HCT116 (cell line): ENCODE results near the gene ARHGEF37. TPM values are rescaled to one million over a fixed set of nuclear protein-coding genes. Genes with fewer than 3 reads are reported as not detected.

Experiments
- ATAC-seq: fragments of 200-7000 bp; cut with Tn5 transposase; 2 replicates; pipeline ENCODE4 v1.9.1; 2020; ENCODE audit warnings: mild to moderate bottlenecking, moderate library complexity
- BruUV-seq: library from RNA; stranded (reverse); fragments of 400-500 nt; replicated peaks from 2 replicates; lab custom pipeline; 2021; lab: Mats Ljungman, UMichigan
- CTCF ChIA-PET: fragments of 300-600 bp; sonication (Branson Sonifier 250); formaldehyde crosslinking; loops from one replicate; lab custom pipeline; 2021; ENCODE audit warnings: antibody characterized with exemption; lab: Charles Lee
- POLR2A ChIA-PET: fragments of 300-600, 350-600 bp; sonication (Branson Sonifier 250); formaldehyde crosslinking; loops from one replicate; lab custom pipeline; 2021; ENCODE audit warnings: antibody characterized with exemption; lab: Charles Lee
- RAD21 ChIA-PET, 2 experiments: fragments of 300-600 bp; sonication (Branson Sonifier 250); formaldehyde crosslinking; loops; one replicate each; lab custom pipeline; 2023; ENCODE audit warnings: low total read pairs in 2 of 2; ENCODE audit not compliant: uncharacterized antibody in 2 of 2, unreplicated experiment in 2 of 2, low non-redundant PET in 1 of 2; lab: Charles Lee
- DNase-seq: peaks from one replicate; pipeline ENCODE4 v3.0.0-alpha.2; 2010; ENCODE audit warnings: low read depth, low spot score
- H2AFZ ChIP-seq: fragments of 200-600 bp; shearing (Covaris generic), sonication (generic); 2 replicates; pipeline ENCODE4 v1.6.1; 2017; ENCODE audit warnings: low read depth, mixed run types, mixed read lengths, antibody characterized with exemption, low read length; ENCODE audit not compliant: poor library complexity, severe bottlenecking
- H3K27ac ChIP-seq: 2 replicates; pipeline ENCODE4 v1.5.1; 2012; ENCODE audit warnings: low read depth, low read length
- H3K27me3 ChIP-seq: fragments of 200-600 bp; sonication (generic); 2 replicates; pipeline ENCODE4 v1.6.1; 2016; ENCODE audit warnings: mixed run types, low read length, mixed read lengths; ENCODE audit not compliant: insufficient read depth
- H3K36me3 ChIP-seq, 2 experiments: fragments of 200-500 bp in 1 of 2; fragments of 200-600 bp in 1 of 2; sonication (Bioruptor generic) in 1 of 2; sonication (generic) in 1 of 2; 2 replicates each; pipeline versions ENCODE4 v1.5.1 to v1.6.1; 2014 to 2016; ENCODE audit warnings: low read length in 2 of 2, inconsistent platforms in 1 of 2, mixed read lengths in 1 of 2, mixed run types in 1 of 2; ENCODE audit not compliant: insufficient read depth in 2 of 2, control insufficient read depth in 1 of 2
- H3K4me1 ChIP-seq, 2 experiments: fragments of 200-600 bp in 1 of 2; sonication (generic) in 1 of 2; 2 replicates each; pipeline versions ENCODE4 v1.5.1 to v1.6.1; 2012 to 2017; ENCODE audit warnings: low read length in 2 of 2, inconsistent platforms in 1 of 2, mild to moderate bottlenecking in 1 of 2, mixed read lengths in 1 of 2, mixed run types in 1 of 2, moderate library complexity in 1 of 2; ENCODE audit not compliant: insufficient read depth in 2 of 2, control insufficient read depth in 1 of 2
- H3K4me2 ChIP-seq: fragments of 200-600 bp; sonication (generic); 2 replicates; pipeline ENCODE4 v1.6.1; 2017; ENCODE audit warnings: mixed run types, low read length, mixed read lengths
- H3K4me3 ChIP-seq, 2 experiments: fragments of 200-600 bp in 1 of 2; sonication (generic) in 1 of 2; replicated peaks in 1 of 2; 2 replicates each; pipeline ENCODE4 v1.5.1; 2011 to 2016; ENCODE audit warnings: low read length in 2 of 2, control low read depth in 1 of 2, low read depth in 1 of 2, mild to moderate bottlenecking in 1 of 2, mixed read lengths in 1 of 2, mixed run types in 1 of 2
- H3K79me2 ChIP-seq: fragments of 200-600 bp; sonication (generic); 2 replicates; pipeline ENCODE4 v1.6.1; 2017; ENCODE audit warnings: mild to moderate bottlenecking, mixed run types, low read length, moderate library complexity, mixed read lengths; ENCODE audit not compliant: insufficient read depth
- H3K9ac ChIP-seq: fragments of 200-600 bp; sonication (generic); 2 replicates; pipeline ENCODE4 v1.6.1; 2016; ENCODE audit warnings: low read length, mixed read lengths
- H3K9me2 ChIP-seq: fragments of 200-600 bp; sonication (generic), shearing (Covaris generic); 2 replicates; pipeline ENCODE4 v1.6.1; 2017; ENCODE audit warnings: mixed run types, mild to moderate bottlenecking, moderate library complexity; ENCODE audit not compliant: insufficient read depth
- H3K9me3 ChIP-seq, 2 experiments: fragments of 200-500 bp in 1 of 2; fragments of 200-600 bp in 1 of 2; sonication (Bioruptor generic) in 1 of 2; sonication (generic) in 1 of 2; 2 replicates each; pipeline ENCODE4 v1.6.1; 2014 to 2017; ENCODE audit warnings: low read length in 2 of 2, mixed read lengths in 2 of 2, inconsistent platforms in 1 of 2, low read depth in 1 of 2, mild to moderate bottlenecking in 1 of 2, mixed run types in 1 of 2, moderate library complexity in 1 of 2; ENCODE audit not compliant: control insufficient read depth in 1 of 2, insufficient read depth in 1 of 2
- H4K20me1 ChIP-seq: fragments of 200-600 bp; sonication (generic), shearing (Covaris generic); 2 replicates; pipeline ENCODE4 v1.6.1; 2017; ENCODE audit warnings: mixed run types, mild to moderate bottlenecking, moderate library complexity; ENCODE audit not compliant: insufficient read depth
- CEBPB ChIP-seq: IDR thresholded peaks from 2 replicates; pipeline ENCODE4 v1.6.1; 2012; ENCODE audit warnings: low read depth
- CTCF ChIP-seq, 3 experiments: fragments of 200-600 bp in 1 of 3; sonication (generic) in 1 of 3; IDR thresholded peaks in 2 of 3; conservative IDR thresholded peaks in 1 of 3; 2 replicates each; pipeline ENCODE4 v1.5.1; 2012 to 2017; ENCODE audit warnings: low read depth in 2 of 3, low read length in 2 of 3, antibody characterized with exemption in 1 of 3, borderline replicate concordance in 1 of 3, control low read depth in 1 of 3, mild to moderate bottlenecking in 1 of 3, mixed read lengths in 1 of 3, mixed run types in 1 of 3, moderate library complexity in 1 of 3; ENCODE audit not compliant: insufficient read depth in 1 of 3
- EGR1 ChIP-seq: IDR thresholded peaks from 2 replicates; pipeline ENCODE4 v1.6.1; 2012; ENCODE audit warnings: low read depth
- MAX ChIP-seq: IDR thresholded peaks from 2 replicates; pipeline ENCODE4 v1.6.1; 2012
- intact Hi-C: fragments of 100-400 bp; cut with micrococcal nuclease; formaldehyde crosslinking; loops from 2 replicates; pipeline ENCODE4 v1.10.0; 2022
- total RNA-seq: library from RNA; stranded (reverse); gene quantifications from one replicate; pipeline ENCODE4 v1.2.1, GENCODE V29; 2021; ENCODE audit not compliant: unreplicated experiment

The ARHGEF37 gene
- total RNA-seq, 1 experiment from 2014 or later, result 7.0 TPM

- ChIA-PET RAD21 (interaction anchor here in 1 of 2 experiments (1.0 kb wide), 1 partner anchor 201 kb away, joined by 3 read pairs; no protein-coding TSS in a partner anchor), CTCF (interaction anchor here (0.8 to 2.8 kb wide), 4 partner anchors 14 to 327 kb away, joined by 3 to 10 read pairs (median 6); no protein-coding TSS in a partner anchor), POLR2A (no interaction called here)
- BruUV-seq, result no TSS peak
- intact Hi-C loops, result no loop called here
- ATAC-seq, result peak; percentile 51
- no peaks in the 10 kb centered on the region for H3K9me2 ChIP-seq
- no peaks in the 10 kb centered on the region for H3K9me3 ChIP-seq
- peaks cover 18 to 31% of the 10 kb centered on the region in 2 experiments for H3K4me1 ChIP-seq
- H3K4me3 ChIP-seq, result no peak overlapping the region
- peak overlapping the region; percentile 54 for H3K4me2 ChIP-seq
- H3K79me2 ChIP-seq, result no peaks in the 10 kb centered on the region
- H2AFZ ChIP-seq, result no peak overlapping the region
- H3K27me3 ChIP-seq, result no peaks in the 10 kb centered on the region
- no peak overlapping the region for H3K9ac ChIP-seq
- H3K27ac ChIP-seq, result peak overlapping the region; percentile 5
- no peak for DNase-seq
- no peaks in the 10 kb centered on the region for H4K20me1 ChIP-seq
- H3K36me3 ChIP-seq, result no peaks in the 10 kb centered on the region
- TF ChIP-seq CEBPB (no peak), MAX (no peak), CTCF (IDR thresholded peaks at IDR 0.05 in 2 of 3, conservative IDR thresholded peaks at IDR 0.05 in 1 of 3; ENCODE audit: borderline replicate concordance in 1 of 3, insufficient read depth in 1 of 3, low read depth in 2 of 3, low read length in 2 of 3) (no peak), EGR1 (peak; percentile 53; the same call in 1 of the 2 replicates)
Observed at GRCh38 chr5:149632311-149633251, 51.3 kb downstream of the ARHGEF37 start.
